GM23338 (cell line): Measurements from ENCODE around the gene ADGRV1.

Source experiments
- CTCF ChIP-seq, 2 experiments: fragments of 200-600 bp in 1 of 2; sonication (generic) in 1 of 2; conservative IDR thresholded peaks; 2 replicates each; pipeline versions ENCODE4 v1.5.1 to v1.6.1; 2016 to 2017; ENCODE audit warnings: antibody characterized with exemption in 2 of 2, low read depth in 2 of 2, mild to moderate bottlenecking in 2 of 2, moderate library complexity in 1 of 2
- EZH2 ChIP-seq: fragments of 200-600 bp; sonication (generic); IDR thresholded peaks from one replicate; pipeline ENCODE4 v1.8.0; 2017; ENCODE audit warnings: antibody characterized with exemption, mild to moderate bottlenecking, low read depth; ENCODE audit not compliant: unreplicated experiment
- EZH2phosphoT487 ChIP-seq: fragments of 200-600 bp; sonication (generic); IDR thresholded peaks from one replicate; pipeline ENCODE4 v1.8.1; 2018; ENCODE audit warnings: antibody characterized with exemption; ENCODE audit not compliant: unreplicated experiment
- POLR2AphosphoS5 ChIP-seq: IDR thresholded peaks from 2 replicates; pipeline ENCODE4 v1.6.1; 2016; ENCODE audit warnings: antibody characterized with exemption, low read depth
- REST ChIP-seq: IDR thresholded peaks from one replicate; pipeline ENCODE4 v1.6.1; 2018; ENCODE audit warnings: antibody characterized with exemption; ENCODE audit not compliant: unreplicated experiment

GRCh38 chr5:91129748-91130147, 571.2 kb downstream of the ADGRV1 start:
- no peak for TF ChIP-seq CTCF (conservative IDR thresholded peaks at IDR 0.05; ENCODE audit: low read depth in 2 of 2)
- no peak for TF ChIP-seq EZH2
- no peak for TF ChIP-seq EZH2phosphoT487
- no peak for TF ChIP-seq REST
- TF ChIP-seq POLR2AphosphoS5: no peak
